HuH-7 (cell line): ENCODE measurements around the gene DLL1.

Source experiments
- DNase-seq: peaks from one replicate; pipeline ENCODE4 v3.0.0; 2011; ENCODE audit warnings: low spot score

DLL1 gene

GRCh38 chr6:170283212-170284081 lies 7.4 kb downstream of the DLL1 start:
- DNase-seq = no peak

DNA sequence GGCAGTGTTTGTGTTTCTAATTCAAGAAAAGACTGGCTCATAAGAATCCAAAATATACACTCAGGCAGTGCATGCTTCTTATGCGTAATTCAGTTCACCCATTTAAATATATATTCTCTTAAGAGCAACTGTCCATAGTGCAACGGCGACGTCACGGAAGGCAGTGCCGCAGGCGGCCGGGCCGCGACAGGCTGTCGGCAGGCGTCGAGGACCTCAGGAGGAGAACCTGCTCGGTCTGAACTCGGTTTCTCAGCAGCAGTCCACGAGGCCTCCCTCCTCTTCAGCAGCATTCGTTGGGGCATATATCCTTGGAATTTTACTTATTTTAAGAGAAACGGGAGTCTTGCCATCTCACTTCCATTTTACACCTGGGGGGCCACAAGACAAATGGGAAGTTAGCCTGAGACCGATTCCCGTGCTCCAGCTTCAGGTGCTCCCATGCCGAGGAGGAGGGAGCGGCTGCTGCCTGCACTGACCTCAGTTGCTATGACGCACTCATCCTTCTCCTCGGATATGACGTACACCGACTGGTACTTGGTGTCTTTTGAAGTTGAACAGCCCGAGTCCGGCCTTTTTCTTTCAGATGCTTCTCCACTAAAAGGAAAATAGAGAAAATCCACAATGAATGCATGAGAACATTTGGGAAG lies 8.2 kb downstream of the DLL1 start:
- DNase-seq = no peak

- DNase-seq = no peak
Measured at GRCh38 chr6:170281331-170282292, 9.3 kb downstream of the DLL1 start.

DNA sequence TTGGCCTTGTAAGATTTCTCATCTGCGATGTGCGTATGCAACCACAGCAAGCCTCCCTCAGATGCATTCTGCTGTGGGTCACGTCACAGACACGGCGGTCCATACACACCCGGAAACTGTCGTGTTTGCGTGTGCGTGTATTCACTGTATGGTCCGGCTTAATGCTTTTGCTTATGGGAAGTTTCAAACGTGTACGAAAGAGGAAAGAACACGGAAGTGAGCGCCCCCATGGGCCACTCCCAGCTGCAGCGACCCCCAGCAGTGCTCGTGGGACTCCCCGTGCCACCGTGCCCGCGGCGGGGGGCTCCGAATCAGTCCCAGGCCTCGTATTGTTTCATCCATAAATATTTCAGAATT lies 10.2 kb downstream of the DLL1 start:
- DNase-seq = no peak

- DNase-seq = peak; percentile 67
Measured at GRCh38 chr6:170279977-170280688, 10.7 kb downstream of the DLL1 start.

- no peak for DNase-seq
Measured at GRCh38 chr6:170279426-170279825, 11.5 kb downstream of the DLL1 start.

DNA sequence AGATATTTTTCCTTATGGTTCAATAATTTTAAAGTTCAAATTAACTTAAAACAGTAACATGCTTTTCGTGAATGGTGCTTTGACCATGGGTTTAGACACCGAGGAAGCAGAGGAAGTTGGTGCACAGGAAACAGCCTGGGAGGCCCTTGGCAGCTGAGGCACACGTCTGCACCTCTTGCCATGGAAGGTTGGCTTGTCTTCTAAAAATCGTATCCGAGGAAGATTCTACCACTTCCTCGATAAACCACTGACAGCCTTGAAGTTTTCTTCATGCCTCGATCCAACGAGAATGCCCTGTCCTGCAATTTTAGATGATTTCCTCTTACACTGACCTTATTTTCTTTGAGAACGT lies 12.2 kb downstream of the DLL1 start:
- DNase-seq = no peak

- no peak for DNase-seq
Measured at GRCh38 chr6:170277893-170278742, 12.8 kb downstream of the DLL1 start.

DNA sequence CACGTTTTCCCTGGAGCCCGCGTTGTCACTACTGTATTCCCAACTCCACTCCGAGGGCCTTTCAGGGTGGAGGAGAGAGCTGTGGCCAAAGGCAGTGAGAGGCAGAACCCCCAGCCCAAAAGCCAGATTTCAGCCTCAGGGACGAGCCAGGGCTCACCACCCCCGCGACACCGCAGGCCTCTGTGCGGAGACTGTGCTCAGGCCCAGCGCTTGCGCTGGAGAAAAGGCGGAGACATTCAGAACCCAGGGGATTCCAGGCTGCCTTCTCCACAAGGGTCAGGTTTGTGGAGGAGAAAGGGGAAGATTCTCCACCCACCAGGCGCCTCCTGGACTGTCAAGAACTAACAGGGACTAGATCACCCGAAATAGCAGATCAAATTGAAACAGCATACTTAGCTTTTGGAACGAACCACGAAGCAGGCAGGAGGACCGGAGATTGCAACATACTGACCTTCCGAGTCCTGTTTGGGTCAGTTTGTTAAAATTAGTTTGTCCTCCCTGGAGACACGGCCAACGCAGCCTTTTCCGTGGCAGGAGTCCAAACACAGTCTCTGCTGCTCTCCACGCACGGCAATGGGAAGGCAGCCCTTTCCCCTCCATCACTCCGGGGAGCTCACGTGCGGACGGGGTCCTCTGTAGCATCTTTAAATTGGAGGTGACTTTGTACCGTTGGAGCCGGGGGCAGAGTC lies 14.4 kb downstream of the DLL1 start:
- DNase-seq = no peak

DNA sequence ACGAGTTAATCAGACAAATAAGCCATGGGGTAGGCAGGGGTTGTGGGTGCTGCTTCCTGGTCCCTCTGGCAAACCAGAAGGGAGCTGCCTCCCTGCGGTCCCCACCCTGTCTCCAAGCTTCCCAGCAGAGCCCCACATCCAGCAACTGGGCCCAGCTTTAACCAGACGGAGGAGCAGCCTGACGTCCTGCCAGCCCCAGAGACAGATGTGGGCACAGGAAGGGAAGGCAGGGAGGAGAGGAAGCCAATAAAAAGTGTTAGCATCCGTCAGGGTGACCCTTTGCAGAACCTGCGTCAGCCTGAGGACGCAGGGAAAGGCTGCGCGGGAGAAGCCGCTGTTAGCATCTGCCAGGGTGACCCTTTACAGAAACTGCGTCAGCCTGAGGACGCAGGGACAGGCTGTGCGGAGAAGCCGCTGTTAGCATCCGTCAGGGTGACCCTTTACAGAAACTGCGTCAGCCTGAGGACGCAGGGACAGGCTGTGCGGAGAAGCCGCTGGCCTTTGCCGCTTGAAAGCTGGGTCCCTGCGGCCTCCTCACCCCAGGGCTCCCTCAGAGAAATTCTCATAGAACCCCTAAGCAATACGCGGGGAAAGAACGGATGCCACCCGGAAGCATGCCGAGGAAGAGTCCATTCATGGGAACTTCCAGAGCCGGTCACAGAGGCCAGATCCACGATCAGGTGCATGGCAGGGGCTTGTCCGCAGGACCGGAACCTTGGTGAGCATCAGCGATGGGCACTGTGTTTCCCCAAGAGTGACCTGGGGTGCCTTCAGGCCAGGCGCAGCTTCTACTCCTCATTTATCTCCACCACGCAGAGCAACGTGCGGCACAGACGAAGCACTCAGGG lies 15.9 kb downstream of the DLL1 start:
- no peak for DNase-seq

GRCh38 chr6:170273681-170274080 lies 17.2 kb downstream of the DLL1 start:
- no peak for DNase-seq

- no peak for DNase-seq
Measured at GRCh38 chr6:170273191-170273590, 17.7 kb downstream of the DLL1 start.

GRCh38 chr6:170272341-170273065 lies 18.4 kb downstream of the DLL1 start:
- DNase-seq = no peak

DNA sequence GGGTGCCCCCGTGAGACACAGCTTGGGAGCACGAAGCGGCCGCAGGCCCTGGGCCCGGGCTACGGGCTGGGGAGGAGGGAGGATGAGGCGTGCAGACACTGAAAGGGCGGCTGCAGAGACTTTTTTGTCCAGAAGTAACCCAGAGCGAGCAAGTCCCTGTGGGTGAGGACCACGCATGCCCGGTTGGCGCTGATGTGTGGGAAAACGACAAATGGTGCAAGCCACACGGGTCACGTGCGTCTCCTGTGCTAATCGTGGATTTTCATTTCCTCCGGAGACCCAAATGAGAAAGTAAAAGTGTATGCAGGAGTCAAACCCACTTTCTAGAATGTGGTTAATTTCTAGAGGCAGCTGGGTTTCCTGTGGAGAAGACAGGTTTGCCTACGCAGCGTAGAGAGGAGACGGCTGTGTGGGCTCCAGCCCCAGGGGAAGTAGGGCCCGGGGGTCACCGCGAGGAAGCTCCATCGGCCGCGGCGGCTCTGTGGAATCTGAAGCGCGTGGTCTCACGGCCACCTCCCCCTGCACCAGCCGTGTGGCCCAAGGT lies 19.0 kb downstream of the DLL1 start:
- DNase-seq = no peak

- DNase-seq = no peak
Measured at GRCh38 chr6:170270984-170271593, 19.8 kb downstream of the DLL1 start.

- DNase-seq = no peak
Measured at GRCh38 chr6:170269846-170270541, 20.9 kb downstream of the DLL1 start.

DNA sequence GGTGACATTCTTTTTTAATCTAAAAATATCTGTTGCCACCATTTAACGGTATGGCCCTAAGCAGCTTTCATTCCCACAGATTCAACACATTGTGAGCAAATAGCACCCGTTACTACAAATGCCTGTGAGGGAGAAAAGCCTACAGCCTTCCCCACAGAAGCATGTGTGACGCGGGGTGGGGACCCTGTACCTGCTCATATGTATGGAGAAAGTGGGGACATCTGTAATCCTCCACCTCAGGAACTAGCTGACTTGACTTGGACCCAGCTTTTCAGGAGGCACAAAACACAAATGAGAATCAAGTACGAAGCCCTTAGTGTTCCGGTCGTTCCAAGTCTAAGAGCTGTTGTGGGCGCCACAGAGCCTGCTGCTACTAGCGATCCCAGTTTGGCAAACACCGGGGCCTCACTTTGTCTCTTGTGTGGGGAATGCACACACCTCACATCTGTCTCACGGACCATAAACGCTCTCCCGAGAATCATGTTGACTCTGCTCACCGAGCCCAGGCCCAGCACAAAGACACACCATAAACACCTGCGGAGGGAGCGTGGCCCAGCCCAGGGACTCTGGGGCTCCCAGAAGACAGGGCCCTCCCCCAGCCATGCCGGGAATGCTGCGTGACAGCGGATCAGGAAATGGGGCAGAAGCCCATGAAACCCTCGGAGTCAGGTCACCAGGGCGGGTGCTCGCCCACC lies 21.6 kb downstream of the DLL1 start:
- no peak for DNase-seq
